GM19463 (cell line): ENCODE data around the gene ZBTB3.
A peak's percentile ranks its signal among the peaks of the same experiment; 100 is the strongest.
"Not testable (repeated sequence)": the region's sequence is repeated elsewhere in the genome, so short reads cannot be mapped to it uniquely, and the experiment has no call there.

Source experiments
- ATAC-seq: cut with Tn5 transposase; IDR thresholded peaks from one replicate; pipeline ENCODE4 v1.9.1; 2021; ENCODE audit warnings: mild to moderate bottlenecking, moderate library complexity; ENCODE audit not compliant: unreplicated experiment

ZBTB3 gene

GRCh38 chr11:62757846-62758788, 4.2 kb upstream of the ZBTB3 start:
- no peak for ATAC-seq

- ATAC-seq: no peak
Measured at GRCh38 chr11:62755086-62755615, 1.2 kb upstream of the ZBTB3 start.

DNA sequence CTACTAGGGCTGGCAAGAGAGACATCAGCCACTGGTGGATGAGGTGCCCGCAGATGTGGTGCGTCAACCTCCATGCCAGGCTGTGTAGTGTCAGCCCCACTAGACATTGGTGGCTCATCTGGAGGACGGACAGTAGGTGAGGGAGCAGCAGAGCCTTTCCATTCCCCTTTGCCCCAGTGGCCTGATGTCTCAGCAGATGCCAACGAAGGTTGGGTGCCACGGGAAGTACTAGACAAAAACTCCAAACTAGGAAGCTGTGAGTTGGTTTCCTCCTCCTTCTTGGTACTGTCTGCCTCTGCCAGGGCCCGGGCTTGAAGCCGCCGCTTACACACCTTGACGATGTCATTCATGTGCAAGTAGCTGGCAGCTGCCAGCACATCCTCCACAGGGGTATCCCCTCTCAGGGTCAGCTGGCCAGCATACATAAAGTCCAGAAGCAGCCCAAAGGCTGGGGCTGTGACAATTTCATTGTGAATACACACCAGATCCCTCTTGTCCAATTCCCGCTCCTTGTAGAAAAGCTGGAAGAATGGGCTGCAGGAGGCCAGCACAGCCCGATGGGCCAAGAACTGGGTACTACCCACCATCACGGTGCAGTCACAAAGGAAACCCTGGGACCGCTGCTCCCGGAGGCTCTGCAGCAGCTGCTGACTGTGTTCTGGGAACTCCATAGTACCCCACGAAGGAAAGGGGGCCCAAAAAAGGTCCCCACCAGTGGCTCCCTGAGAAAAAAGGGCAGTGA, 795 bp downstream of the ZBTB3 start:
- ATAC-seq: no peak

DNA sequence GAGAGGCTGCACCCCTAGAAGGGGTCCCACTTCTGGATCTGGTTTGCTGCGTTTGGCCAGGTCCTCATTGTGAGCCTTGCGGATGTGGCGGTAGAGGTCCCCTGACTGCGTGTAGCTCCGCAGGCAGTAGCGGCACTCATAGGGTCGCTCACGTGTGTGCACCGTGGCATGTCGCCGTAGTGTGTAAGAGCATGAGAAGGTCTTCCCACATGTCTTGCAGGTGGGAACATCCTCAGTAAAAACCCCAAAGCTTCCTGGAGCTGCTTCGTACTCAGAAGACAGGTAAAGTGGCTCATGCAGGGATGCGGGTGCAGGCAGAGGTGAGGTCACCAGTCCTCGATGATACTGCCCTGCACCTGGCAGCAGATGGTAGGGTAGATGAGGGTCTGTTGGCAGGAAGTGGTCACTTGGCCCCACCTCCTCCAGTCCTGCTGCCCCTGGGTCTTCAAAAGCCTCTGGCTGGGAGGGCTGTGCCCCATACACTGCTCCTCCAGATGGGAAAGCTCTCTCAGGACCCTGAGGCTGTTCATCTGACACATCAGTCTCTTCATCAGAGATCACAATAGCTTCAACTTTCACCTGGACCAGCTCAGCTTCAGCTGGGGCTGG, 1.7 kb downstream of the ZBTB3 start:
- ATAC-seq: no peak

DNA sequence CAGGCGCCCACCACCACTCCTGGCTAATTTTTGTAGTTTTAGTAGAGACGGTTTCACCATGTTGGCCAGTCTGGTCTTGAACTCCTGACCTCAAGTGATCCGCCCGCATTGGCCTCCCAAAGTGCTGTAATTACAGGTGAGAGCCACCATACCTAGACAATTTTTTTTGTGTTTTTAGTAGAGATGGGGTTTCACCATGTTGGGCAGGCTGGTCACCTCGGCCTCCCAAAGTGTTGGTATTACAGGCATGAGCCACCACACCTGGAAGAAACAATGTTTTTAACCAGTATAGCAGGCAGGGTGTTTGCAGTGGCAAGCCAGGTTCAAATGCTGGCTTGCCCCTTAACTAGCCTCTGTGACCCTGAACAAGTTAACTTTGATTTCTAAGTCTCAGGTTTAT, 4.0 kb downstream of the ZBTB3 start:
- not testable (repeated sequence) for ATAC-seq

DNA sequence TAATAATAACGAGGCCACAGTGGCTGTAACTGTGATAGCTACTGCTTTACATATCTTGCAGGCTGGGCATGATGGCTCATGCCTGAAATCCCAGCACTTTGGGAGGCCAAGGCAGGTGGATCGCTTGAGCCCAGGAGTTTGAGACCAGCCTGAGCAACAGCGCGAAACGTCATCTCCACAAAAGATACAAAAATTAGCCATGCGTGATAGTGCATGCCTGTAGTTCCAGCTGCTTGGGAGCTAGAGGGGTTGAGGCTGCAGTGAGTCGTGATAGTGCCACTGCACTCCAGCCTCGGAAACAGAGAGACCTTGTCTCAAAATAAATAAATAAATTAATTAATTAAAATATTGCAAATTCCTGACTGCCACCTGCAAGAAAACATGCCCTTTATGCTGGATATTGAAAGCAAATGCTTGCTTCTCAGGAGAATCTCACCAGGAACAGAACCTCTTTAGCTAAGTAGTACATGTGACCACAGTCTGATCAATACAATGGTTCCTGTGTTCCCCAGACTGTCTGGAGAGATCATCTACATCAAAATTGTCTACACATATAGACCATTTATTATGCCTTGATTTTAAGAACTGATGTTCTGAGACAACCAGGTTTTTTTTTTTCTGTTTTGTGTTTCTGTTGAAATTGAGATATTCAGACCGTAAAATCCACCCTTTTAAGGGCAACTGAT, 6.3 kb downstream of the ZBTB3 start:
- ATAC-seq: no peak

GRCh38 chr11:62737196-62737595, 16.8 kb downstream of the ZBTB3 start:
- ATAC-seq: no peak

DNA sequence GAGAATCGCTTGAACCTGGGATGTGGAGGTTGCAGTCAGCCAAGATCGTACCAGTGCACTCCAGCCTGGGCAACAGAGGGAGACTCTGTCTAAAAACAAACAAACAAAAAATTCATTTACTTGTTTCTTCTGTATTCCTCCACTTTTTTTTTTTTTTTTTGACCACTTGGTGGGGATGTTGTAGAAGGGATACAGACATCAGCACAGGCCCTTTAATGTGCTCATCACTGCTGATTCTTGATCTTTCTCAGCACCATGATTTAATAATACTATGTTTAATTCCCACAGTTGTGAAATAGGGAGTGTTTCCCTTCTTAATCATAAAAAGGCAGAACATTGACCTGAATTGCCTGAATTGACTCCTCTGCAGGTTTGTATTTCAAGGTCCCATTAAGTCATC, 21.1 kb downstream of the ZBTB3 start:
- no peak for ATAC-seq

DNA sequence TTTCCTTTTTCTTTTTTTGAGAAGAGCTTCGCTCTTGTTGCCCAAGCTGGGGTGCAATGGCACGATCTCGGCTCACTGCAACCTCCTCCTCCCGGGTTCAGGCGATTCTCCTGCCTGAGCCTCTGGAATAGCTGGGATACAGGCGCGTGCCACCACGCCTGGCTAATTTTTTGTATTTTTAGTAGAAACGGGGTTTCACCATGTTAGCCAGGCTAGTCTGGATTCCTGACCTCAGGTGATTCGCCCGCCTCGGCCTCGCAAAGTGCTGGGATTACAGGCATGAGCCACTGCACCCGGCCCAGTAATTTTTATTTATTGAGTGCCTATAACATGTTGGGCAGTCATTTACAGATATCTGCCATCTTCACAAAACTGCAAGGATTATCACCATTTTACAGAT, 23.9 kb downstream of the ZBTB3 start:
- not testable (repeated sequence) for ATAC-seq

DNA sequence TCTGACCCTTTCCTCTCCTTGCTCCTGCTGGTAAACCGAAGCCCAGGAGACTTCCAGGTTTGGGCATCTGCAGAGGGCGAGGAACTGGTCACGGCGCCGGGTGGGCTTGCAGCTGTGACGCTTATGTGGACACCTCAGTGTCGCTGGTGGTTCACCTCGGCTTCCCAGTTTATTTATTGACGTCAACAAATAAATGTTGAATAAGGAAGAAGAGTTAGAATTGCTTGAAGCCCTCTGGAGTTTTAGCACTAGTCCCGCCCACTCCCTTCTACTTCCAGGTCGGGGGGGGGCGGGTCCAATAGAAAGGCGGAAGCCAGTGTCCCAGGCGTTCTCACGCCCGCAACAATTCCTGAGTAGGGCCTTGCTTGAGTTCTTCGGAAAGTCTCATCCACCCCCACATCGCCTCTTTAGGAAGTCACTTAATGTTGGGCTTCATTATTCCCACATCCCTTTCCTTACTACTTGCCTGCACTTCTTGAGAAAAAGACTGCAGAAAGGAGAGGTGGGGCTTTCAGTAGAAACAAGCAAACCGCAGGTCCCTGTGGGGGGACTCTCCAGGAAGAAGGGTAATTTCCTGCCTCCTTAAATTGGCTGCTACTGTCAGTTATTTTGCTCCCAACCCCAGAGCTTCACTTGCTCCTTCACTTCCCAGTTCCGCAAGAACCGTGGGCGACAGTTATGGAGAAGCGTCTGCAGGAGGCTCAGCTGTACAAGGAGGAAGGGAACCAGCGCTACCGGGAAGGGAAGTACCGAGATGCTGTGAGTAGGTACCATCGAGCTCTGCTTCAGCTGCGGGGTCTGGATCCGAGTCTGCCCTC, 25.6 kb downstream of the ZBTB3 start, which contains the start of gene TTC9C:
Gene TTC9C (plus strand): TSS at position 316 of the 818 bp plus-strand sequence. CDS start 363 bp downstream, at position 679.
- no peak for ATAC-seq

- peak; percentile 38 for ATAC-seq
Measured at GRCh38 chr11:62727872-62728170, 26.1 kb downstream of the ZBTB3 start.

GRCh38 chr11:62727165-62727871, 26.6 kb downstream of the ZBTB3 start, which contains the start of gene HNRNPUL2:
Gene HNRNPUL2, minus strand, starts transcription at chr11:62727457. Its CDS starts 301 bp downstream, at chr11:62727156.
- ATAC-seq: peak; percentile 73

GRCh38 chr11:62726915-62727164, 27.1 kb downstream of the ZBTB3 start:
- no peak for ATAC-seq

DNA sequence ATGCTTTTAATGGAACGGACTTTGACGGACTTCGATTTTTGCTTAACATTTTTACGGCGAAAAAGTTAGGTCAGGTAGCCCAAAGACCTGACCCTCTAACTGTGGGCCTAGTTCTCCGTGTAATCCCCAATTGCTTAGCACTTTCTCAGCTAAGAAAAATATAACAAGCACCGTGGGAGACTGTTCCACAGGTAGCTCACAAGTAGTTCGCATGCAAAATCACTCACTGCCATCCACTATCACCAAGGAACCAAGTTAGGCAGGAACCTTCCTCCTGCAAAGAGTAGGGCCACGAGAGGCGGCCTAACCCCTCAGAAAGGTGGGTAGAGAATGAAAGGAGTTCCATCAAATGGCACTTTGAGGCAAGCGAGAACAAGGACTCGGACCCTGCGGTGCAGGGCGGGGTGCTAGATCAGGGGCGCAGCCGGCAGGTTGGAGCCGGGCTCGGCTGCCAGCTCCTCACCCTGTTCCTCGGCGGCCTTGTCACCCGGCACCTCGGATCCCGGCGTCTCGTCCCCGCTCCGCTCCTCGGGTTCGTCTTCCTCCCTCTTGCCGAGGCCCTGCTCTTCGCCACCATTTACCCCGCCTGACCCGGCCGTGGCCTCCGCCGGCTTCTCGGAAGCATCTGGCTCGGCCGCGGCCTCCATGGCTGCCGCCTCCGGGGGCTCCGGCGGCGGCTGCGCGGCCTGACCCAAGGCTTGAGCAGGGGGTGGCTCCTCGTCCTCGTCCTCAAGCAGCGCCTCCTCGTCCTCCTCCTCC, 27.6 kb downstream of the ZBTB3 start:
- no peak for ATAC-seq

- no peak for ATAC-seq
Measured at GRCh38 chr11:62725646-62726045, 28.3 kb downstream of the ZBTB3 start.

DNA sequence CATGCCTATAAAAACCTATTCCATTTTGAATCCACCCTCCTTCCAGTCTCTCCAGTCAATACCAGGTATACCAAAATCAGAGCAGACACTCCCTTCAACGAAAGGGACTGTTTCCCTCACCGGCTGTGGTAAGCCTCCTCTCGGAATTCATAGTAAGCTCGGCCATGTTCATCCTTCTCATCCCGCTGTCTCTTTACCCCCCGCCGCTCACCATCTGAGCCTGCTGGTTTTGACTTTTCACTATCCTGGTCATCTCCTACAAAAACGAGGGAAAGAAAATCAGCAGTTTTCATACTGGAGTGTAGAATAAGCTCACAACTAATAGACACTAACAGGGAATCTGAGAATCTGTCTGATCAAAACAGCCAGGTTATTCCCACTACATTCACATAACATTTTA, 29.8 kb downstream of the ZBTB3 start:
- ATAC-seq: no peak

DNA sequence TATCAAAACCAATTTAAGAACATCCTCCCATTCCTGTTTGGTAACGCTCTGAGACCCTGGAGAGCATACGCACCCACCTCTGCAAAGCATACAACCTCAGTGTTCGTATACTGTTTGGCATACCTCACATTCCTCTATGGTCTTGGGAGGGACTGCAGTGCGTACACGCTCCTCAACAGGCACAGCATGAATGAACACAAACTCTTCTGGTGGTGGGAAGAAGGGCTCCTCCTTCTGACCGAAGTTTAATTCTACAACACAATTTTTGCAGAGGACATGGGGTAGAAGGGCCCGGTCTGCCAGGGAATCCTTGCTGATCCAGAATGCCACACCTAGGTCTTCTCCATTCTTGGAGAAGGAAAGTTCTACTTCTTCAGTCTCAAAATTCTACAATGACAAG, 32.0 kb downstream of the ZBTB3 start:
- ATAC-seq: no peak

- ATAC-seq: no peak
Measured at GRCh38 chr11:62719302-62719978, 34.5 kb downstream of the ZBTB3 start.
